ENCODE data around the gene S100A6.

DNA sequence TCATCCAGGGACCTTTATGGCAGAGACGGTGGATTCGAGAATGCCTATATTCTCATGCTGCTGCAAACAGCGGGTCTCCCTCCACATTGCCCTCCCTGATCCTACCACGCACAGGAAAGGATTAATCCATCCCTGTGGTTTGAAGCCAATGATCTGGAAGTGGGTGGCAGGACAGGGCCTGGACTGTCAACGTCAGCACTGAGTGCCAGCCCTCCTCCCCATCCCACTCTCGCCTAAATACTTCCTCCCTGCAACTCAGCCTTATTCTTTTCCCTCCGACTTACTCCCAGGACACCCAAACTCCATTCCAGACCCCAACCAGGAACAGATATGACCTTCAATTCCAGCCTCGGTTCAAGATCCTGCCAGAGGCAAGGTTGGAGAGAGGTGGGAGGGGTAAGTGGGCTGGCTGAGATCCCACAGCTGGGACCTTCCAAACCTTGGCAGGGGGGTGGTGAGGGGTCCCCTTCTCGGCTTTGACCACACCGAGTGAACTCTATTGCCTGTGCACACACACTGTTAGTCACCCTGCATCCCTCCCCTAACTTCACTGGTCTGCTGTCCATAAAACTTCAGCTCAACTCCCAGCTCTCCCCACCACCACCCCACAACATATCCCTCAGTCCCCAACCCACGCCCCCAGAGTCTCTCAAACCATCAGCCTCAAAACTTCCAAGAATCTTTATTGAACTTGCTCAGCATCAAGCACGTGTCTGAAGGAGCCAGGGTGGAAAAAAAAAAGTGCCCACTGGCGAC lies 7.3 kb upstream of the S100A6 start:
- no peak for TF ChIP-seq POLR2A (IDR thresholded peaks at IDR 0.05)
- TF ChIP-seq, protein P1, sequence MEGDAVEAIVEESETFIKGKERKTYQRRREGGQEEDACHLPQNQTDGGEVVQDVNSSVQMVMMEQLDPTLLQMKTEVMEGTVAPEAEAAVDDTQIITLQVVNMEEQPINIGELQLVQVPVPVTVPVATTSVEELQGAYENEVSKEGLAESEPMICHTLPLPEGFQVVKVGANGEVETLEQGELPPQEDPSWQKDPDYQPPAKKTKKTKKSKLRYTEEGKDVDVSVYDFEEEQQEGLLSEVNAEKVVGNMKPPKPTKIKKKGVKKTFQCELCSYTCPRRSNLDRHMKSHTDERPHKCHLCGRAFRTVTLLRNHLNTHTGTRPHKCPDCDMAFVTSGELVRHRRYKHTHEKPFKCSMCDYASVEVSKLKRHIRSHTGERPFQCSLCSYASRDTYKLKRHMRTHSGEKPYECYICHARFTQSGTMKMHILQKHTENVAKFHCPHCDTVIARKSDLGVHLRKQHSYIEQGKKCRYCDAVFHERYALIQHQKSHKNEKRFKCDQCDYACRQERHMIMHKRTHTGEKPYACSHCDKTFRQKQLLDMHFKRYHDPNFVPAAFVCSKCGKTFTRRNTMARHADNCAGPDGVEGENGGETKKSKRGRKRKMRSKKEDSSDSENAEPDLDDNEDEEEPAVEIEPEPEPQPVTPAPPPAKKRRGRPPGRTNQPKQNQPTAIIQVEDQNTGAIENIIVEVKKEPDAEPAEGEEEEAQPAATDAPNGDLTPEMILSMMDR (IDR thresholded peaks at IDR 0.05) = no peak

Measured in lower leg skin (tissue), 3 donors.